ENCODE measurements around the gene CAPRIN2.

CAPRIN2 gene

DNA sequence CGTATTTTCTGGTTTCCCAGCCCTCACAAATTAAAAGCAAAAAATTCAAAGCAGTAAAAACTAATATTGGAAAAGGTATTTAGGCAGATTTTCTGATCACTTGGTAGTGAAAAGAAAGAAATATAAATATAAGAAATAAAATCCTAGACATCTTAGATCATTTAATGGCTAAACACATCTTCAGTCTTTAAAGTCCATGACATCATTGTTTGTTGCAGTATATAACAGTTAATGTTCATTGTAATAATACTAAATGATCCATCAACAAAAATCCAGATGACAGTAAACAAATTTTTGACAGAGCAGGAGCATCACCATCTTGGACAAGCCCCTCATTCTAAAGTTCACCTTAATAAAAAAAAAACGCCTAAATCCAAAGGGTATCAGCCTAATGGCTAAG lies 29.2 kb upstream of the CAPRIN2 start:
- no peak for TF ChIP-seq CTCF (IDR thresholded peaks at IDR 0.05; ENCODE audit: control insufficient read depth, insufficient read depth, low read depth, low read length, missing control alignments)
- H3K4me3 ChIP-seq (ENCODE audit: control insufficient read depth, low read depth, low read length), result no peak overlapping the region
- no peak for DNase-seq (ENCODE audit: low read depth)

DNA sequence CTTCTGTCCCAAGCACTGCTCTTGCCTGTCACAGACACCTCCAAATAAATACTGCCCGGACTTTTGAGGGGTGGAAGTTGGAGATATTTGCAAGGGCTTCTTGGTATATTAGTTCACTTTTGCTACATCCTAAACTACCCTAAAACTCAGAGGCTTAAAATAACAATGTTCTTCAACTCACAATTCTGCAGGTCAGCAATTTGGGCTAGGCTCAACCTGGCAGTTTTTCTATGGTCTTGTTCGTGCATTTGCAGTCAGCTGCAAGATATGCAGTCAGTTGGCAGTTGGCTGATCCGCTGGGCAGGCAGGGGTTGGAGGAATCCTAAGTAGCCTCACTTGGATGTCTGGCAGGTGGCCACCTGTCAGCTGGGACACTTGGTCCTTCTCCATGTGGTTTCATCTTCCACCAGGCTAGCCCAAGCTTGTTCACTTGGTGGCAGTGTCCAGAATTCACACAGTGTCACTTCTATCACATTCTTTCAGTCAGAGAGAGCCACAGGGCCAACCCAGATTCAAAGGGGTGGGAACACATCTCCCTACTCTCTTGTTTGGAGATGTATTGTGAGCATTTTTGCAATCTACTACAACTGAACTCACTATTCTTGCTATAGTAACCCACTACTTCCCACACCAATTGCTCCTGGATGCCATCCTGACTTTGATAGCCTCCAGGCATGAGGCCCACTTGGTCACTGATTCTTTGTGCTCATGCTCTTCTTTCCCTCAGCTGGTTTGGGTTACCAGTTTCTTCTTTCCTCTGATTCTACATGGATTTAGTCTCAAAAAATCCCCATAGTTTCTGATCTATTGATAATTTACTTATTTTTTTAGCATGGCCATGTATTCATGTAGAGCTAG lies 27.8 kb upstream of the CAPRIN2 start:
- no peak overlapping the region for H3K4me3 ChIP-seq (ENCODE audit: control insufficient read depth, low read depth, low read length)
- TF ChIP-seq CTCF (IDR thresholded peaks at IDR 0.05; ENCODE audit: control insufficient read depth, insufficient read depth, low read depth, low read length, missing control alignments), result no peak
- DNase-seq (ENCODE audit: low read depth), result no peak

- no peak overlapping the region for H3K4me3 ChIP-seq (ENCODE audit: control insufficient read depth, low read depth, low read length)
- no peak for TF ChIP-seq CTCF (IDR thresholded peaks at IDR 0.05; ENCODE audit: control insufficient read depth, insufficient read depth, low read depth, low read length, missing control alignments)
- DNase-seq (ENCODE audit: low read depth), result no peak
Measured at GRCh38 chr12:30779578-30779977, 24.8 kb upstream of the CAPRIN2 start.

- no peak for TF ChIP-seq CTCF (IDR thresholded peaks at IDR 0.05; ENCODE audit: control insufficient read depth, insufficient read depth, low read depth, low read length, missing control alignments)
- DNase-seq (ENCODE audit: low read depth), result no peak
- H3K4me3 ChIP-seq (ENCODE audit: control insufficient read depth, low read depth, low read length), result no peak overlapping the region
Measured at GRCh38 chr12:30779178-30779577, 24.4 kb upstream of the CAPRIN2 start.

- H3K4me3 ChIP-seq (ENCODE audit: control insufficient read depth, low read depth, low read length), result no peak overlapping the region
- DNase-seq (ENCODE audit: low read depth), result no peak
- TF ChIP-seq CTCF (IDR thresholded peaks at IDR 0.05; ENCODE audit: control insufficient read depth, insufficient read depth, low read depth, low read length, missing control alignments), result no peak
Measured at GRCh38 chr12:30774599-30774998, 19.8 kb upstream of the CAPRIN2 start.

DNA sequence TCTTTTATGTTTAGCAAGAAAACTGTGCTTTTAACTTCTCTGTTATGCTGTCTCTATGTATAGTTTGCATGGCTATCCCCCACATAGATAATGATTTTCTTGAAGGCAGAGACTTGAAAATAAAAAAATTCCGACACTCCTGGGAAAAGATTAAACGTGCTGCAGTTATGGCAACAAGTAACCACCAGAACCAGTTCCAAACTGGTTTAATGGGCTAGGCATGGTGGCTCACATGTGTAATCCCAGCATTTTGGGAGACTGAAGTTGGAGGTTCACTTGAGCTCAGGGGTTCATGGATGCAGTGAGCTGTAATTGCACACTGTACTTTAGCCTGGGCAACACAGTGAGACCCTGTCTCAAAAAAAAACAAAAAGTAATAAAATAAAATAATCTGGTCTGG lies 15.1 kb upstream of the CAPRIN2 start:
- DNase-seq (ENCODE audit: low read depth), result no peak
- no peak for TF ChIP-seq CTCF (IDR thresholded peaks at IDR 0.05; ENCODE audit: control insufficient read depth, insufficient read depth, low read depth, low read length, missing control alignments)

More for the DNA sequence above, 15.1 kb upstream of the CAPRIN2 start:
- H3K4me3 ChIP-seq (ENCODE audit: control insufficient read depth, low read depth, low read length), result no peak overlapping the region

Measured in AG09309 (cell line).